RKO (cell line): ENCODE results near the gene PPP2CA.

ENCODE experiments used
- DNase-seq: peaks from one replicate; pipeline ENCODE4 v3.0.0-alpha.2; 2016; ENCODE audit warnings: low spot score

Gene PPP2CA

DNA sequence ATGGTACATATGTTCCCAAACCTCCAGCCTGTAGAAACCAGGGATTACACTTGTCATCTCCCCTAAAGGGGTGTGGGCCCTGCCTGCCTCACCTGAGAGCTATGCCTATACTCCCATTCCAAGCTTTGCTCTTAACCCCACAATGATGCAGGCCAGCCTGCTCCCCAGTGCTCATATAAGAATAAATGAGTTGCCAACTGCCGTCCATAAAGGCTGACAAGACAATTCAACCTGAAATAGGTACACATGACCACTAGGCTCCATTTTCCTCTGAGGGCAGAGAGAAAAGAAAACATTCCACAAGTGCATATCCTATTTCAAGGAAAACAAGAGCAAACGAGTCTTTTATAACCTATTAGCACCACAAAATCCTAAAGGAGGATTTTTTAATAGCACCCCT is 77.6 kb downstream of the PPP2CA start:
- DNase-seq = no peak

DNA sequence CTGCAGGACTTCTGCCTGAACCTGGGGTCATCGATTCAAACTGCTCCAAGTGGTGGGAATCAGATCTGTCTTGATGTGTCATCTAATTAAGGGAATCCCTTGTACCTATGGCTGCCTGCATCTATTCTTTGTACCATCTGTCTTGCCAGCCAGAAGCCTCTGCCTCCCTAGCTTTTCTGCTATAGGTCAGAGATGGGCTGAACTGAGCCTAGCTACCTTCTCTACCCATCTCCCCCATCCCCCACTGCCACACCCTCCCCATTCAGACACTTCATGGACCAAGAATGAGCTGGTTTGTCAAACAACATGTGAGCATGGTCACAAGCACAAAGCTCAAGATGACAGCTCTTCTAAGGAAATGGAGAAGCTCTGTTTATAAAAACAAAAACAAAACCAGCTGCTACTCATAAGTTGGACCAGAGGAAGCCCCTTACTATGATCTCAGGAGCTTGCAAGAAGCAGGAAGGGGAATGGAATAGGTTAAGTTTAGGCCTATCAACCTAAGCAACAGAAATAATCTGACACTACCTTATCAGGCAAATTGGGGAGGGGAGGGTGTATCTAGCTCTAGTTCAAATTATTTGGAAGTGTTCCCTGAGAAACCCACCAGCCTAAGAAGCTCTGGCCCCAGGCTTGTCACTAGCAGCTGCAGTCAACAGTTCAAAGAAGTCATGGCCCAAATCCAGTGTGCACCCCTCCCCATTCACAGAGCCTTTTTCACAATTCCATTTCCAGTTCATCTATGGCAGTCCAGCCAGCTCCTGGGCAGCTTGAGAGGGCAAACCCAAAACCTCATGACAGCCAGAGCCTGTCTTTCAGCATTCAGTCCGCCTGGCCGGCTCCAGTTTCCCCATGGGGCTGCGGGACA is 79.0 kb downstream of the PPP2CA start:
- DNase-seq = no peak

DNA sequence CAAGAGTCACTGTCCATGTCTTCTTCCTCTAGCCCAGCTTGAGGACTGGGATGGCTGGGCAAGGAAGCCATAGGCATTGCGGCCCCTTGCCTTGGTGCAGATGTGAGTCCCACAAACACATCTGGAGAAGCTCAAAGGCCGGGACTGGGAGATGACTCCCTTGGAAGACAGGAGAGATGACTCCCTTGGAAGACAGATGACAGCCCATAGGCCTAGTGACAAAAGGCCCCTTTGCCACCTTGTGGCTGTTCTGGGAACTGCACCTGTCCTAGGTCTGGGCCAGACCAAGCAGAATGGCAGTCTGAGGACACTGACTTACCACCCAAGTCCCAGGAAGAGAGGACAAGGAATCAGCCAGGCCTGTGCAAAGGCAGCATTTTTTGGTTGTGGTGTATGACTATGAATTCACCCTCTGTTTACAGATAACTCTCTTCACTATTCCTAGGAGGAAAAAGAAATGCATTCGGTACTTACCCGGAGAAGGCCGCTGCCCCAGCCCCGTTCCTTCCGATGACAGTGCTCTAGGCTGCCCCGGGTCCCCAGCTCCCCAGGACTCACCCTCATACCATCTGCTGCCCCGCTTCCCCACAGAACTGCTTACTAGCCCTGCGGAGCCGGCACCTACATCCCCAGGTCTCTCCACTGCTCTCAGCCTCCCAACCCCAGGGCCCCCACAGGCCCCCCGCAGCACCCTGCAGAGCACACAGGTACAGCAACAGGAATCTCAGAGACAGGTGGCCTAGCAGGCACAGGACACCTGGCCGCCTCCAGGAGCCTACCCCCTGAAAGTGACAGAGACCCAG is 79.9 kb downstream of the PPP2CA start:
- DNase-seq = peak; percentile 64

DNA sequence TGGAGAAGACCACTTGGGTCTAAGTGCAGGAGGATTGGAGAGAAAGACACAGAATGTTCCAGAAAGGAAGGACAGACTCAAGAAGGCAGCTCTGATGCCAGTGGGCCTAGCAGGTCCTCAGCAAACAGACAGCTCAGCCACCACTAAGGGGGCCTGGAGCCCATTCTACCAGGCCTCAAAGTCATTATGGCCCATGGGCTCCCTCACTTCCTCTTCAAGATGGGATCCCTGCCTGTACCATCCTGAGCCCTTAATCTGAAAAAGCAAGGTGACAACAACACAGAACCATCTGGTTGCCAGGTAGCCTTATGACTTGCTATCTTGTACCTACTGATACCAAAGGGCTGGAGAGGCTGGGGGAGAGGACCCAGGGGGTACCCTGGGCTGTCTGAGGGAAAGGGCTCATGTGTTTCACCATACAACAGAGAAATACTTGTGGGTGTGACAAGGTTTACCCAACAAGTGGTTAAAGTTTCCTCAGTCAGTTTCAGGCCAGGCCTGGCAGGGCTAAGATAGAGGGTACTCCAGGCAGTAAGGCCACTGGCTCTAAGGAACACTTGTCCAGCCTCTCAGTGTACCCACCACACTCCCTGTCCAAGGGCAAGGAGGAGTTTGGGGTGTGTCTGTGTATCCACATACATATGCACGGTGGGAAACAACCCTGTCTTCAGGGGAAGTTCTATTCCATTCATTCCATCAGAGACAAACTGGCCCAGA is 80.7 kb downstream of the PPP2CA start:
- DNase-seq = no peak
